ENCODE results near the gene CCDC90B. TPM values are rescaled to one million over a fixed set of nuclear protein-coding genes. Genes with fewer than 3 reads are reported as not detected.

The CCDC90B gene
- total and polyA plus RNA-seq, 7 experiments from 2014 or later, result 19.1 to 60.2 (median 38.1) TPM

DNA sequence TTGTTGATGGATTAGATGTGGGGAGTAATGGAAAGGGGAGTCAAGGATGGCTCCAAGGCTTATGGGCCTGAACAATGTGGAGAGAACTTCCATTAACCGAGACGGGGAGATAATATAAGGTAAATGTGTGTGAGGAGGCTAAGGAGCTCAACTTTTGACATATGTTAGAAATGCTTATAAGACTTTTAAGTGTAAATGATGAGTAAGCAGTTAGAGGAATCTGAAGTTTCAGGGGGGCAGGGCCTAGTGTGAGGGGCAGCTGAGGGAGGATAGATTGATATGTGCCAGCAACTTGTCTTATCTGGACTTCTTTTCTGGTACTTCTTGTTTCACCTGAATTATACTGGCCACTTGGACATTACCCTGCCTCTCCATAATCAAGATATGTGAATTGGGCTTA, 62.7 kb downstream of the CCDC90B start:
- Mint-ChIP-seq H3K36me3 (no peaks in the 10 kb centered on the region), H3K9me3 (no peaks in the 10 kb centered on the region), H3K4me3 (no peak overlapping the region), H3K4me1 (no peaks in the 10 kb centered on the region), H3K27me3 (peaks cover 0 to 10% (median 0%) of the 10 kb centered on the region in 5 donors), H3K27ac (no peak overlapping the region)
- Histone ChIP-seq H3K9me3 (ENCODE audit: control insufficient read depth in 2 of 3, low read length in 3 of 3) (no peaks in the 10 kb centered on the region), H3K27me3 (ENCODE audit: control insufficient read depth in 2 of 2, insufficient read depth in 2 of 2, low read length in 2 of 2) (no peaks in the 10 kb centered on the region), H3K36me3 (ENCODE audit: control insufficient read depth in 2 of 3, insufficient read depth in 3 of 3, low read length in 3 of 3) (no peaks in the 10 kb centered on the region), H3K27ac (ENCODE audit: low read depth, low read length) (no peak overlapping the region), H3K4me3 (ENCODE audit: low read length) (no peak overlapping the region), H3K4me1 (ENCODE audit: control insufficient read depth in 2 of 2, insufficient read depth in 2 of 2, low read length in 2 of 2) (no peaks in the 10 kb centered on the region)
- CTCF ChIA-PET, result no interaction called here
- intact Hi-C loops (cut with micrococcal nuclease), result no loop called here
- no peak for DNase-seq
- no peak for ATAC-seq
- POLR2A ChIA-PET, result interaction anchor here (0.6 kb wide), 1 partner anchor 24 kb away, joined by 3 read pairs; no protein-coding TSS in a partner anchor

DNA sequence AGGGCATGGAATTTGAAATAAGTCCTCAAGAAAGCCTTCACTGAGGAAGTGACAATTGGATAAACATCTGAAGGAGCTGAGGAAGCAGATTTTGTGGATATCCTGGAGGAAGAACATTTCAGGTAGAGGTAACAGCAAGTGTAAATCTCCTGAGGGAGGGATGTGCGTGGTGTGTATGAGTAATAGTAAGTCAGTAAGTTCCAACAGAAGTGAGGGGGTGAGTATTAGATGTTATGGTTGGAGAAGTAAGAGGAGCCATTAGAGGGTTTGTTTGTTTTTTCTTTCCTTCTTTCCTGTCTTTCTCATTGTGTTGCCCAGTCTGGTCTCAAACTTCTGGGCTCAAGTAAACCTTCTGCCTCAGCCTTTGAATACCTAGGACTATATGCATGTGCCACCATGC, 63.7 kb downstream of the CCDC90B start:
- H3K36me3 ChIP-seq (ENCODE audit: control insufficient read depth in 2 of 3, insufficient read depth in 3 of 3, low read length in 3 of 3), result no peaks in the 10 kb centered on the region
- H3K9me3 ChIP-seq (ENCODE audit: control insufficient read depth in 2 of 3, low read length in 3 of 3), result no peaks in the 10 kb centered on the region
- no peaks in the 10 kb centered on the region for H3K4me1 Mint-ChIP-seq
- no peaks in the 10 kb centered on the region for H3K9me3 Mint-ChIP-seq
- no peak overlapping the region for H3K4me3 Mint-ChIP-seq
- H3K27me3 Mint-ChIP-seq, result peaks cover 0 to 10% (median 0%) of the 10 kb centered on the region in 5 donors
- ChIA-PET POLR2A (no interaction called here), CTCF (no interaction called here)
- DNase-seq (no peak), ATAC-seq (no peak)
- no peaks in the 10 kb centered on the region for H3K4me1 ChIP-seq (ENCODE audit: control insufficient read depth in 2 of 2, insufficient read depth in 2 of 2, low read length in 2 of 2)
- no peak overlapping the region for H3K4me3 ChIP-seq (ENCODE audit: low read length)
- H3K36me3 Mint-ChIP-seq, result no peaks in the 10 kb centered on the region
- H3K27ac ChIP-seq (ENCODE audit: low read depth, low read length), result no peak overlapping the region
- H3K27me3 ChIP-seq (ENCODE audit: control insufficient read depth in 2 of 2, insufficient read depth in 2 of 2, low read length in 2 of 2), result no peaks in the 10 kb centered on the region
- peak overlapping the region in 1 of 9 donors; percentile 52 for H3K27ac Mint-ChIP-seq
- intact Hi-C loops (cut with micrococcal nuclease), result no loop called here

DNA sequence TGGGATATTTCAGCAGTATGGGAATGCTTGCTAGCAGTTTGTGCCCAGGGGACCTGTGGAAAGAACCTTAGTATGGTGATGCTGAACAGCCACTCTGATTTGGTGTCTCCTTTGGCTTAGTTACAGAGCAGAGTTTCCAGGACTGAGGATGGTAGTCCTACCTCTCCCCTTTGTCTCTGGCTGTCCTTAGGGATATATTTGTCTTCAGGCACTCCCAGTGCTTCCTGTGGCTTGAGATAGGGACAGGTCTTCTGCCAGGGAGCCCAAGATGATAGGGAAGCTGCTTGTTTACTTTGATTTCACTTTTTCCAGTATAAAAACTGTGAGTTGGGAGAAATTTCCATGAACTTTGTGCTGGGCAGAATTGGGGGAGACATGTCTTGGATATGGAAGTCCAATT, 64.5 kb downstream of the CCDC90B start:
- no peak for DNase-seq
- H3K27me3 Mint-ChIP-seq, result peaks cover 0 to 10% (median 0%) of the 10 kb centered on the region in 5 donors
- no peak overlapping the region for H3K4me3 Mint-ChIP-seq
- Histone ChIP-seq H3K27ac (ENCODE audit: low read depth, low read length) (no peak overlapping the region), H3K4me1 (ENCODE audit: control insufficient read depth in 2 of 2, insufficient read depth in 2 of 2, low read length in 2 of 2) (no peaks in the 10 kb centered on the region), H3K4me3 (ENCODE audit: low read length) (no peak overlapping the region), H3K9me3 (ENCODE audit: control insufficient read depth in 2 of 3, low read length in 3 of 3) (no peaks in the 10 kb centered on the region), H3K27me3 (ENCODE audit: control insufficient read depth in 2 of 2, insufficient read depth in 2 of 2, low read length in 2 of 2) (no peaks in the 10 kb centered on the region), H3K36me3 (ENCODE audit: control insufficient read depth in 2 of 3, insufficient read depth in 3 of 3, low read length in 3 of 3) (no peaks in the 10 kb centered on the region)
- CTCF ChIA-PET, result no interaction called here
- H3K4me1 Mint-ChIP-seq, result no peaks in the 10 kb centered on the region
- H3K36me3 Mint-ChIP-seq, result no peaks in the 10 kb centered on the region
- POLR2A ChIA-PET, result interaction anchor here (0.7 kb wide), 1 partner anchor 28 kb away, joined by 3 read pairs; no protein-coding TSS in a partner anchor
- no peak overlapping the region for H3K27ac Mint-ChIP-seq
- no peak for ATAC-seq
- intact Hi-C loops (cut with micrococcal nuclease), result no loop called here
- H3K9me3 Mint-ChIP-seq, result no peaks in the 10 kb centered on the region

DNA sequence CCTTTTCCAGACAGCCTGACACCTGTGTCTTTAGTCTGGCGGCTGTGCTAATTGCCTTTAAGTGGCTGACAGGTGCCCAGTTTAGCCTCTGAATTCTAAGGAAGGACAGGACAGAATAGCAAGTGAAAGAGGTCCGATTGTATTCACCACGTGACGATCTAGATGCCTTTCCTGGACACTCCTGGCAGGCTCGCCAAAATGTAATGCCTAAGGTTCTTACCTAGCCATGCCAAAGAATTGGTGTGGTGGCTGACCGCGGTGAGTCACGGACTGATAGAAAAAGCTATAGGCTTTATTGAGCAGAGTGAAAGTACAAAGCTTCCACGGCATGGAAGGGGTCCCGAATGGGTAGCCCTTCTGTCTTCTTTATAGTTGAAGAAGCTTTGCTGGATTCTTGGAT, 65.9 kb downstream of the CCDC90B start:
- Mint-ChIP-seq H3K27me3 (peaks cover 0 to 10% (median 0%) of the 10 kb centered on the region in 5 donors), H3K4me1 (no peaks in the 10 kb centered on the region), H3K27ac (no peak overlapping the region), H3K36me3 (peaks cover 0 to 1% (median 0%) of the 10 kb centered on the region in 5 donors), H3K4me3 (no peak overlapping the region), H3K9me3 (no peaks in the 10 kb centered on the region)
- no peaks in the 10 kb centered on the region for H3K9me3 ChIP-seq (ENCODE audit: control insufficient read depth in 2 of 3, low read length in 3 of 3)
- H3K36me3 ChIP-seq (ENCODE audit: control insufficient read depth in 2 of 3, insufficient read depth in 3 of 3, low read length in 3 of 3), result no peaks in the 10 kb centered on the region
- no peak overlapping the region for H3K4me3 ChIP-seq (ENCODE audit: low read length)
- H3K27ac ChIP-seq (ENCODE audit: low read depth, low read length), result no peak overlapping the region
- DNase-seq (no peak), ATAC-seq (no peak)
- H3K27me3 ChIP-seq (ENCODE audit: control insufficient read depth in 2 of 2, insufficient read depth in 2 of 2, low read length in 2 of 2), result no peaks in the 10 kb centered on the region
- ChIA-PET CTCF (no interaction called here), POLR2A (no interaction called here)
- intact Hi-C loops (cut with micrococcal nuclease), result no loop called here
- H3K4me1 ChIP-seq (ENCODE audit: control insufficient read depth in 2 of 2, insufficient read depth in 2 of 2, low read length in 2 of 2), result no peaks in the 10 kb centered on the region

DNA sequence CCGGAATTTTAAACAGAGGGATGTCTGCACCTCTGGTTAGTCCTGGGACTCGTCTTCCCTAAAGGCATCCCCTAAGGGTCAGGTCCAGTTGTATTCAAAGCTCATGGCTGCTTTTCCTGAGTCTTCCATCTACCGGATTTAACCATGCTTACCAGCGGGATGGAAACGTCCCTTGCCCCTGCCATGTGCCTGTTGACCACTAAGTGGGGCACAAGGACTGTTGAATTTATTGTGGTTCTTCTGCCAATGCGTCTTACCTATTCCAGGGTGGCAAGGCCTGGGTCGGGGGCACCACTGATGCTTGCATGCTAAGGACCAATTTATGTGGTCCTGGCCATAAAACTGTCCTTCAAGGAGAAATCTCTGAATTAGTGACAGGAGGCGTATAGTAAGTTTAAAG, 67.1 kb downstream of the CCDC90B start:
- H3K9me3 Mint-ChIP-seq, result no peaks in the 10 kb centered on the region
- no peak overlapping the region for H3K4me3 Mint-ChIP-seq
- Histone ChIP-seq H3K27ac (ENCODE audit: low read depth, low read length) (no peak overlapping the region), H3K9me3 (ENCODE audit: control insufficient read depth in 2 of 3, low read length in 3 of 3) (no peaks in the 10 kb centered on the region), H3K36me3 (ENCODE audit: control insufficient read depth in 2 of 3, insufficient read depth in 3 of 3, low read length in 3 of 3) (no peaks in the 10 kb centered on the region), H3K4me1 (ENCODE audit: control insufficient read depth in 2 of 2, insufficient read depth in 2 of 2, low read length in 2 of 2) (no peaks in the 10 kb centered on the region), H3K27me3 (ENCODE audit: control insufficient read depth in 2 of 2, insufficient read depth in 2 of 2, low read length in 2 of 2) (no peaks in the 10 kb centered on the region), H3K4me3 (ENCODE audit: low read length) (no peak overlapping the region)
- DNase-seq (no peak), ATAC-seq (no peak)
- no peak overlapping the region for H3K27ac Mint-ChIP-seq
- ChIA-PET POLR2A (no interaction called here), CTCF (no interaction called here)
- H3K36me3 Mint-ChIP-seq, result peaks cover 0 to 11% (median 6%) of the 10 kb centered on the region in 5 donors
- intact Hi-C loops (cut with micrococcal nuclease), result loop anchor here in 1 of 2 donors (5.0 kb wide), 1 partner anchor 33 kb away; no protein-coding TSS in a partner anchor
- H3K27me3 Mint-ChIP-seq, result peaks cover 0 to 10% (median 0%) of the 10 kb centered on the region in 5 donors
- no peaks in the 10 kb centered on the region for H3K4me1 Mint-ChIP-seq

Other genes with a start within 250 kb of the CCDC90B start
- gene RAB30, start 214.5 kb downstream of the CCDC90B start, total RNA-seq, result 10 to 100 TPM in 4 of 5 experiments, 1 to 10 TPM in 1; 7.4 to 50.2 (median 24.7) TPM
- gene RAB30, start 214.5 kb downstream of the CCDC90B start, polyA plus RNA-seq, result 10 to 100 TPM; 14.1 to 22.9 TPM
- 100 to 1,000 TPM in 4 of 5 experiments, 10 to 100 TPM in 1; 86.5 to 180 (median 172) TPM for gene PCF11, start 129.2 kb downstream of the CCDC90B start, total RNA-seq
- 10 to 100 TPM; 32.0 to 36.4 TPM for gene PCF11, start 129.2 kb downstream of the CCDC90B start, polyA plus RNA-seq
- 10 to 100 TPM in 1 of 5 experiments, 1 to 10 TPM in 4; 3.1 to 10.9 (median 7.0) TPM for gene ANKRD42, start 92.7 kb downstream of the CCDC90B start, total RNA-seq
- 1 to 10 TPM; 4.4 to 4.6 TPM for gene ANKRD42, start 92.7 kb downstream of the CCDC90B start, polyA plus RNA-seq

Measured in naive thymus-derived CD4-positive, alpha-beta T cell (primary cell).